GM12878 (cell line): ENCODE results near the gene NID1. TPM values are rescaled to one million over a fixed set of nuclear protein-coding genes. Genes with fewer than 3 reads are reported as not detected.

Experiments used
- ATAC-seq: fragments of 200-7000 bp; cut with Tn5 transposase; 3 replicates; pipeline ENCODE4 v1.9.1; 2020; ENCODE audit warnings: mild to moderate bottlenecking, moderate library complexity
- BruUV-seq: library from RNA; stranded (reverse); fragments of 400-500 nt; replicated peaks from 2 replicates; lab custom pipeline; 2021; lab: Mats Ljungman, UMichigan
- CTCF ChIA-PET: fragments of 300-600 bp; sonication (Branson Sonifier 250); formaldehyde crosslinking; extraction: SDS; loops from one replicate; lab custom pipeline; 2021; ENCODE audit warnings: inconsistent platforms; lab: Yijun Ruan, JAX
- POLR2A ChIA-PET: fragments of 350-600 bp; formaldehyde crosslinking; extraction: SDS; loops from one replicate; lab custom pipeline; 2021; ENCODE audit warnings: inconsistent platforms; lab: Charles Lee
- RAD21 ChIA-PET: fragments of 300-600 bp; sonication (Branson Sonifier 250); formaldehyde crosslinking; loops from one replicate; lab custom pipeline; 2023; ENCODE audit warnings: antibody characterized with exemption; ENCODE audit not compliant: unreplicated experiment; lab: Charles Lee
- SMC1A ChIA-PET: fragments of 300-600 bp; sonication (Branson Sonifier 250); formaldehyde crosslinking; loops from one replicate; lab custom pipeline; 2023; ENCODE audit not compliant: unreplicated experiment, uncharacterized antibody; lab: Charles Lee
- DNase-seq: peaks from one replicate; pipeline ENCODE4 v3.0.0-alpha.2; 2011; ENCODE audit warnings: low read depth, low spot score
- FAIRE-seq: peaks from 3 replicates; lab custom pipeline; 2011; peaks lifted over from hg19 to GRCh38; lab: Jason Lieb, UNC
- H2AFZ ChIP-seq: 2 replicates; pipeline ENCODE4 v1.6.0; 2011; ENCODE audit warnings: low read depth, low read length, control low read depth; ENCODE audit not compliant: control insufficient read depth
- H3K27ac ChIP-seq: 2 replicates; pipeline ENCODE4 v1.5.1; 2011; ENCODE audit warnings: control low read depth; ENCODE audit not compliant: control insufficient read depth, insufficient read depth
- H3K27me3 ChIP-seq, 2 experiments: replicated peaks in 1 of 2; 2 replicates each; pipeline versions ENCODE4 v1.6.0 to v1.6.1; 2011; ENCODE audit warnings: low read length in 1 of 2; ENCODE audit not compliant: control insufficient read depth in 2 of 2, insufficient read depth in 2 of 2
- H3K36me3 ChIP-seq, 2 experiments: 2 replicates each; pipeline ENCODE4 v1.5.1; 2011; ENCODE audit warnings: low read length in 1 of 2; ENCODE audit not compliant: control insufficient read depth in 2 of 2, insufficient read depth in 2 of 2
- H3K4me1 ChIP-seq: 2 replicates; pipeline ENCODE4 v1.6.1; 2011; ENCODE audit warnings: mild to moderate bottlenecking, low read length, moderate library complexity, mixed read lengths; ENCODE audit not compliant: control insufficient read depth, insufficient read depth
- H3K4me2 ChIP-seq: 2 replicates; pipeline ENCODE4 v1.6.0; 2011; ENCODE audit warnings: control low read depth; ENCODE audit not compliant: control insufficient read depth, insufficient read depth
- H3K4me3 ChIP-seq: fragments of 200-600 bp; sonication (generic); 2 replicates; pipeline ENCODE4 v1.5.1; 2016
- H3K79me2 ChIP-seq: 2 replicates; pipeline ENCODE4 v1.6.0; 2011; ENCODE audit warnings: low read length; ENCODE audit not compliant: control insufficient read depth, insufficient read depth
- H3K9ac ChIP-seq: 2 replicates; pipeline ENCODE4 v1.8.0; 2011; ENCODE audit warnings: low read length, control low read depth, mixed read lengths; ENCODE audit not compliant: control insufficient read depth, insufficient read depth
- H3K9me3 ChIP-seq: replicated peaks from 3 replicates; pipeline ENCODE4 v1.5.1; 2011; ENCODE audit warnings: mild to moderate bottlenecking, low read length; ENCODE audit not compliant: control insufficient read depth, insufficient read depth
- H4K20me1 ChIP-seq: 2 replicates; pipeline ENCODE4 v1.6.0; 2011; ENCODE audit not compliant: control insufficient read depth, insufficient read depth
- ATF3 ChIP-seq: IDR thresholded peaks from 2 replicates; pipeline ENCODE4 v1.6.1; 2011; ENCODE audit warnings: low read depth, mild to moderate bottlenecking, low read length, moderate library complexity, borderline replicate concordance; ENCODE audit errors: extremely low read depth
- BACH1 ChIP-seq: fragments of 450-650 bp; IDR thresholded peaks from 2 replicates; pipeline ENCODE4 v1.6.1; 2017; ENCODE audit warnings: mild to moderate bottlenecking, borderline replicate concordance
- CEBPZ ChIP-seq: fragments of 150-350 bp; IDR thresholded peaks from 2 replicates; pipeline ENCODE4 v1.6.1; 2016; ENCODE audit warnings: low read depth, low read length
- FOXM1 ChIP-seq: IDR thresholded peaks from 2 replicates; pipeline ENCODE4 v1.6.1; 2012; ENCODE audit warnings: low read depth, mild to moderate bottlenecking, inconsistent platforms, low read length, moderate library complexity
- GABPA ChIP-seq: IDR thresholded peaks from 2 replicates; pipeline ENCODE4 v1.6.1; 2014; ENCODE audit warnings: antibody characterized with exemption, low read depth, mild to moderate bottlenecking, inconsistent platforms
- KDM1A ChIP-seq: fragments of 200-600 bp; sonication (generic); IDR thresholded peaks from 2 replicates; pipeline ENCODE4 v1.6.1; 2016; ENCODE audit warnings: borderline replicate concordance
- MEF2B ChIP-seq: fragments of 450-650 bp; IDR thresholded peaks from 2 replicates; pipeline ENCODE4 v1.6.1; 2018; ENCODE audit warnings: mild to moderate bottlenecking, moderate library complexity; ENCODE audit not compliant: partially characterized antibody, poor library complexity, severe bottlenecking
- POLR2AphosphoS2 ChIP-seq: IDR thresholded peaks from 2 replicates; pipeline ENCODE4 v1.6.1; 2011; ENCODE audit warnings: low read depth, mild to moderate bottlenecking, low read length, improper control_type of control experiment, moderate library complexity
- RAD51 ChIP-seq: fragments of 450-650 bp; IDR thresholded peaks from 2 replicates; pipeline ENCODE4 v1.6.1; 2016; ENCODE audit warnings: moderate library complexity, mild to moderate bottlenecking, inconsistent platforms
- RCOR1 ChIP-seq: conservative IDR thresholded peaks from 2 replicates; pipeline ENCODE4 v1.6.1; 2012; ENCODE audit warnings: low read depth, low read length, improper control_type of control experiment
- TAF1 ChIP-seq: IDR thresholded peaks from 2 replicates; pipeline ENCODE4 v1.6.1; 2011; ENCODE audit warnings: mild to moderate bottlenecking, low read depth, low read length, borderline replicate concordance
- USF1 ChIP-seq: IDR thresholded peaks from 2 replicates; pipeline ENCODE4 v1.6.1; 2011; ENCODE audit warnings: borderline replicate concordance, low read depth, mild to moderate bottlenecking, moderate library complexity, mixed read lengths, low read length; ENCODE audit not compliant: insufficient read depth; ENCODE audit errors: extremely low read length
- ZNF687 ChIP-seq: fragments of 450-650 bp; IDR thresholded peaks from 2 replicates; pipeline ENCODE4 v1.6.1; 2017; ENCODE audit warnings: mild to moderate bottlenecking, moderate library complexity
- WGBS: methylation state at CpG from one replicate; pipeline ENCODE4 v1.1.6; 2016; ENCODE audit warnings: low lambda C conversion rate; ENCODE audit not compliant: insufficient replicate concordance, insufficient coverage; ENCODE audit errors: missing lambda C conversion rate; 5-methylcytosine and 5-hydroxymethylcytosine counted together
- in situ Hi-C: fragments of 300-500 bp; cut with MboI; formaldehyde crosslinking; loops from 9 replicates; pipeline ENCODE4 v1.14.3; 2018; ENCODE audit warnings: mixed read lengths
- intact Hi-C: fragments of 100-400 bp; cut with micrococcal nuclease; formaldehyde crosslinking; loops from one replicate; pipeline ENCODE4 v1.14.2; 2022; ENCODE audit not compliant: unreplicated experiment
- polyA plus RNA-seq, 11 experiments: library from polyadenylated mRNA; depleted of rRNA in 4 of 11; unstranded in 6 of 11; stranded (reverse) in 5 of 11; fragments of >200 nt; fragmentation: Nextera tagmentation in 4 of 11; fragmentation: Illumina TruSeq in 1 of 11; extraction: Ambion mirVana in 4 of 11; extraction: Trizol in 1 of 11; gene quantifications; 1 replicate in 1 of 11; 2 replicates in 10 of 11; pipeline versions ENCODE4 v1.2.1 to v1.2.3, GENCODE V29; 2011 to 2016; ENCODE audit warnings: inconsistent platforms in 2 of 11, missing spikeins in 2 of 11, low read depth in 1 of 11
- total RNA-seq, 4 experiments: library from RNA; depleted of rRNA in 3 of 4; stranded (reverse); fragments of >200 nt in 3 of 4; fragmentation: Illumina TruSeq in 1 of 4; extraction: Trizol in 1 of 4; gene quantifications; 2 replicates each; pipeline versions ENCODE4 v1.2.1 to v1.2.3, GENCODE V29; 2013 to 2021

Gene NID1
- total and polyA plus RNA-seq, 10 of the 15 experiments (the other 5 are each of a cell fraction or from before 2014, with no cell fraction given) = 4.2 to 25.7 (median 11.3) TPM

- H3K4me1 ChIP-seq = no peaks in the 10 kb centered on the region
- H4K20me1 ChIP-seq = no peaks in the 10 kb centered on the region
- H3K9ac ChIP-seq = no peak overlapping the region
- H3K27ac ChIP-seq = no peak overlapping the region
- ChIA-PET POLR2A (no interaction called here), CTCF (no interaction called here), RAD21 (interaction anchor here (0.6 kb wide), 1 partner anchor 205 kb away, joined by 3 read pairs; no protein-coding TSS in a partner anchor), SMC1A (no interaction called here)
- no peaks in the 10 kb centered on the region for H3K27me3 ChIP-seq
- 87% methylated on average over 14 of the region's 14 CpGs for WGBS
- DNase-seq (no peak), FAIRE-seq (no peak), ATAC-seq (no peak)
- H3K36me3 ChIP-seq = peaks cover 0 to 11% of the 10 kb centered on the region in 2 experiments; a peak in 2 of 4 replicates
- TF ChIP-seq FOXM1 (no peak), ATF3 (no peak), TAF1 (no peak), CEBPZ (no peak), ZNF687 (no peak), BACH1 (no peak), POLR2AphosphoS2 (no peak), RCOR1 (no peak), RAD51 (no peak), GABPA (no peak), USF1 (no peak), MEF2B (no peak), KDM1A (no peak)
- intact Hi-C loops (no loop called here), in situ Hi-C loops (no loop called here)
- no peak overlapping the region for H3K4me3 ChIP-seq
- H2AFZ ChIP-seq = no peak overlapping the region
- H3K9me3 ChIP-seq = no peaks in the 10 kb centered on the region
- no peak overlapping the region for H3K4me2 ChIP-seq
- no peaks in the 10 kb centered on the region for H3K79me2 ChIP-seq
- BruUV-seq = no TSS peak
Measured at GRCh38 chr1:236025836-236026235, 39.1 kb downstream of the NID1 start.
